Body of pancreas (tissue), 4 donors: ENCODE results near the gene GAREM1. TPM values are rescaled to one million over a fixed set of nuclear protein-coding genes. Genes with fewer than 3 reads are reported as not detected.

ENCODE experiments used
- ATAC-seq: fragments of 150-250 bp; one replicate; pipeline ENCODE4 v1.9.1; 2016
- DNase-seq, 4 donors: peaks; one replicate each; pipeline ENCODE4 v3.0.0-alpha.2; 2019
- H3K27ac ChIP-seq, 4 donors: fragments of 200-600 bp; sonication (generic); 1 replicate in 3 of 4; 2 replicates in 1 of 4; pipeline versions ENCODE4 v1.5.1 to v1.6.1; 2016 to 2019; ENCODE audit warnings: mild to moderate bottlenecking in 1 of 4, mixed read lengths in 1 of 4, moderate library complexity in 1 of 4
- H3K27me3 ChIP-seq, 2 donors: fragments of 200-600 bp; sonication (generic); one replicate each; pipeline ENCODE4 v1.6.0; 2016; ENCODE audit warnings: mild to moderate bottlenecking in 1 of 2
- H3K36me3 ChIP-seq, 2 donors: fragments of 200-600 bp; sonication (generic); replicated peaks in 1 of 2; 2 replicates each; pipeline ENCODE4 v1.5.1; 2016; ENCODE audit warnings: low read depth in 2 of 2; ENCODE audit not compliant: insufficient read depth in 1 of 2
- H3K4me1 ChIP-seq: fragments of 200-600 bp; sonication (generic); one replicate; pipeline ENCODE4 v1.6.0; 2016
- H3K4me3 ChIP-seq, 2 donors: fragments of 200-600 bp; sonication (generic); 1 replicate in 1 of 2; 2 replicates in 1 of 2; pipeline ENCODE4 v1.5.1; 2016 to 2019
- H3K9me3 ChIP-seq, 3 donors: fragments of 200-600 bp; sonication (generic); 1 replicate in 2 of 3; 2 replicates in 1 of 3; pipeline ENCODE4 v1.5.1; 2016
- CTCF ChIP-seq, 7 experiments: fragments of 450-650 bp in 4 of 7; fragments of 200-600 bp in 3 of 7; sonication (generic) in 3 of 7; IDR thresholded peaks; one replicate each; pipeline ENCODE4 v1.5.1; 2016 to 2019; ENCODE audit warnings: antibody characterized with exemption in 7 of 7
- POLR2A ChIP-seq, 3 donors: fragments of 450-650 bp; IDR thresholded peaks; one replicate each; pipeline ENCODE4 v1.6.1; 2016; ENCODE audit warnings: antibody characterized with exemption in 3 of 3, mild to moderate bottlenecking in 2 of 3
- WGBS, 2 donors: methylation state at CpG; one replicate each; pipeline ENCODE4 v1.1.5; 2017; 5-methylcytosine and 5-hydroxymethylcytosine counted together
- intact Hi-C: fragments of 100-400 bp; cut with DNase I; formaldehyde crosslinking; loops from one replicate; pipeline ENCODE4 v1.15.1; 2023
- total RNA-seq, 2 donors: library from RNA; depleted of rRNA; stranded (reverse); fragments of >200 nt; gene quantifications; one replicate each; pipeline ENCODE4 v1.1.0, GENCODE V29; 2016

The GAREM1 gene
- total RNA-seq, 2 donors from 2014 or later, result 16.1 to 16.8 TPM

- 73 to 79% methylated on average over 3 of the region's 3 CpGs for WGBS, 2 donors
- Histone ChIP-seq H3K36me3 (no peaks in the 10 kb centered on the region), H3K4me1 (no peaks in the 10 kb centered on the region), H3K9me3 (no peaks in the 10 kb centered on the region), H3K4me3 (no peak overlapping the region), H3K27ac (no peak overlapping the region), H3K27me3 (no peaks in the 10 kb centered on the region)
- intact Hi-C loops, result no loop called here
- ATAC-seq (no peak), DNase-seq (no peak)
- TF ChIP-seq CTCF (IDR thresholded peaks at IDR 0.05) (no peak), POLR2A (IDR thresholded peaks at IDR 0.05) (no peak)
Observed at GRCh38 chr18:32255570-32255969, 215.1 kb downstream of the GAREM1 start.

GRCh38 chr18:32252141-32252860 lies 218.4 kb downstream of the GAREM1 start:
- WGBS, 2 donors, result 67 to 80% methylated on average over 8 of the region's 8 CpGs
- Histone ChIP-seq H3K4me1 (no peaks in the 10 kb centered on the region), H3K4me3 (no peak overlapping the region), H3K36me3 (no peaks in the 10 kb centered on the region), H3K9me3 (no peaks in the 10 kb centered on the region), H3K27ac (no peak overlapping the region), H3K27me3 (no peaks in the 10 kb centered on the region)
- ATAC-seq (no peak), DNase-seq (no peak)
- intact Hi-C loops, result no loop called here
- TF ChIP-seq CTCF (IDR thresholded peaks at IDR 0.05) (no peak), POLR2A (IDR thresholded peaks at IDR 0.05) (no peak)

- WGBS, 2 donors, result 79 to 85% methylated on average over 3 of the region's 3 CpGs
- Histone ChIP-seq H3K4me1 (no peaks in the 10 kb centered on the region), H3K9me3 (no peaks in the 10 kb centered on the region), H3K27ac (no peak overlapping the region), H3K4me3 (no peak overlapping the region), H3K27me3 (no peaks in the 10 kb centered on the region), H3K36me3 (no peaks in the 10 kb centered on the region)
- TF ChIP-seq POLR2A (IDR thresholded peaks at IDR 0.05) (no peak), CTCF (IDR thresholded peaks at IDR 0.05) (no peak)
- no peak for DNase-seq
- no peak for ATAC-seq
- intact Hi-C loops, result no loop called here
Observed at GRCh38 chr18:32251466-32251865, 219.2 kb downstream of the GAREM1 start.

GRCh38 chr18:32249147-32249929 lies 221.3 kb downstream of the GAREM1 start:
- Histone ChIP-seq H3K36me3 (no peaks in the 10 kb centered on the region), H3K4me3 (no peak overlapping the region), H3K27me3 (no peaks in the 10 kb centered on the region), H3K4me1 (no peaks in the 10 kb centered on the region), H3K27ac (no peak overlapping the region), H3K9me3 (no peaks in the 10 kb centered on the region)
- TF ChIP-seq CTCF (IDR thresholded peaks at IDR 0.05) (no peak), POLR2A (IDR thresholded peaks at IDR 0.05) (no peak)
- ATAC-seq, result no peak
- no peak for DNase-seq
- WGBS, 2 donors, result 66 to 74% methylated on average over 8 of the region's 8 CpGs
- intact Hi-C loops, result no loop called here
